ENCODE measurements around the gene PTPN3.
"Not testable (repeated sequence)": the region's sequence is repeated elsewhere in the genome, so short reads cannot be mapped to it uniquely, and the experiment has no call there.

The PTPN3 gene, protein sequence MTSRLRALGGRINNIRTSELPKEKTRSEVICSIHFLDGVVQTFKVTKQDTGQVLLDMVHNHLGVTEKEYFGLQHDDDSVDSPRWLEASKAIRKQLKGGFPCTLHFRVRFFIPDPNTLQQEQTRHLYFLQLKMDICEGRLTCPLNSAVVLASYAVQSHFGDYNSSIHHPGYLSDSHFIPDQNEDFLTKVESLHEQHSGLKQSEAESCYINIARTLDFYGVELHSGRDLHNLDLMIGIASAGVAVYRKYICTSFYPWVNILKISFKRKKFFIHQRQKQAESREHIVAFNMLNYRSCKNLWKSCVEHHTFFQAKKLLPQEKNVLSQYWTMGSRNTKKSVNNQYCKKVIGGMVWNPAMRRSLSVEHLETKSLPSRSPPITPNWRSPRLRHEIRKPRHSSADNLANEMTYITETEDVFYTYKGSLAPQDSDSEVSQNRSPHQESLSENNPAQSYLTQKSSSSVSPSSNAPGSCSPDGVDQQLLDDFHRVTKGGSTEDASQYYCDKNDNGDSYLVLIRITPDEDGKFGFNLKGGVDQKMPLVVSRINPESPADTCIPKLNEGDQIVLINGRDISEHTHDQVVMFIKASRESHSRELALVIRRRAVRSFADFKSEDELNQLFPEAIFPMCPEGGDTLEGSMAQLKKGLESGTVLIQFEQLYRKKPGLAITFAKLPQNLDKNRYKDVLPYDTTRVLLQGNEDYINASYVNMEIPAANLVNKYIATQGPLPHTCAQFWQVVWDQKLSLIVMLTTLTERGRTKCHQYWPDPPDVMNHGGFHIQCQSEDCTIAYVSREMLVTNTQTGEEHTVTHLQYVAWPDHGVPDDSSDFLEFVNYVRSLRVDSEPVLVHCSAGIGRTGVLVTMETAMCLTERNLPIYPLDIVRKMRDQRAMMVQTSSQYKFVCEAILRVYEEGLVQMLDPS

DNA sequence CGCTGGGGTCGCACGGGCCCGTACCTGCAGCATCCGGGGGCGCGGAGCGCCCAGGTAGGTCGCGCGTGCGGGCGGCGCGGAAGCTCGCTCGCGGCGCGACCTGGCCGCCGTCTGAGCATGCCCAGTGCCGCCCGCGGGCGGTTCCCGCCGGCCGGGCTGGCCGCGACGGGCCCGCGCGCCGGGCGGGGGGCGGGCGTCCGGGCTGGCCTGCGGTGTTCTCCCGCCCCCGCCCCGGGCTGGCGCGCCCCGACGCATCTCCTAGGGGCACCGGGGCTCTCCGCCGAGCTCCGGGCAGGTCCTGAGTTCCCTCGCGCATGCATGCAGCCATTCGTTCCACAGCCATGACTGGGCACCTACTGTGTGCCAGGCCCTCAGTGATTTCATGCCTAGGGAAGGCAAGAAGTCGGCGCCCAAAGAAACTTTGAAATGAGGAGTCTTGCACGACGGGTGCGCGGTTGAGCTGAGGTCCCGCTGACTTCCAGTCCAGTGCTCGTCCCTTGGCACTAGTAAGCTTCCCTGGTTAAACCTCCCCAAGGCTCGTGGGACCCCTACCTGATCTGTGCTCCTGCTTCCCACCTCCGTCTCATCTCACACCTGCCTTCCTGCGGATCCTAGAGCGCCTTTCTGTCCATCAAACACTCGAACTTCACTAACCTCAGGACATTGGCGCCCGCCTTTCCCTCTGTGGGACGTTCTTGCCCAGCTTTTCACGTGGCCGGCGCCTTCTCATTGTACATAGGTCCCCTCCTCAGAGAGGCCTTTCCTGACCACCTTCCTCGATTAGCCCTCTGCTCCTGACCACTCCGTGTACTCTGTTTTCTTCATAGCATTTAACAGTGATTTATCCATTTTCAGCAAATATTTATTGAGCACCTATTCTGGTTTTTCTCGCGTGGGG, at the start of gene PTPN3:
PTPN3 (minus strand) TSS at position 113 of the 898 bp plus-strand sequence. CDS start 34,873 bp downstream, outside the sequence.
- peak within 1 kb of the TSS; percentile 53 for H3K4me3 ChIP-seq (ENCODE audit: low read depth, low read length)
- no peak for DNase-seq (ENCODE audit: low read depth)

DNA sequence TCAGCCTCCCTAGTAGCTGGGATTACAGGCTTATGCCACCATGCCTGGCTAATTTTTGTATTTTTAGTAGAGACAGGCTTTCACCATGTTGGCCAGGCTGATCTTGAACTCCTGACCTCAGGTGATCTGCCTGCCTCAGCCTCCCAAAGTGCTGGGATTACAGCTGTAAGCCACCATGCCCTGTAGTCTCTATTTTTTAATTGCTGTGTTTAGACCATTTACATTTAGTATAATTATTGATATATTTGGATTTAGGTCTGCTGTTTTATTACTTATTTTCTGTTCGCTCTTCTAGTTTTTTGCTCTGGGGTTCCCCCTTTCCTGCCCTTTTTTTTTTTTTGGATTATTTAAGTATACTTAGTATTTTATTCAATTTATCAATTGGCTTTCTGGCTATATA, 46.8 kb upstream of the PTPN3 start:
- DNase-seq (ENCODE audit: low read depth); H3K4me3 ChIP-seq (ENCODE audit: low read depth, low read length): not testable (repeated sequence)

GRCh38 chr9:109542922-109543321, 44.8 kb upstream of the PTPN3 start:
- no peak for DNase-seq (ENCODE audit: low read depth)
- no peak overlapping the region for H3K4me3 ChIP-seq (ENCODE audit: low read depth, low read length)

DNA sequence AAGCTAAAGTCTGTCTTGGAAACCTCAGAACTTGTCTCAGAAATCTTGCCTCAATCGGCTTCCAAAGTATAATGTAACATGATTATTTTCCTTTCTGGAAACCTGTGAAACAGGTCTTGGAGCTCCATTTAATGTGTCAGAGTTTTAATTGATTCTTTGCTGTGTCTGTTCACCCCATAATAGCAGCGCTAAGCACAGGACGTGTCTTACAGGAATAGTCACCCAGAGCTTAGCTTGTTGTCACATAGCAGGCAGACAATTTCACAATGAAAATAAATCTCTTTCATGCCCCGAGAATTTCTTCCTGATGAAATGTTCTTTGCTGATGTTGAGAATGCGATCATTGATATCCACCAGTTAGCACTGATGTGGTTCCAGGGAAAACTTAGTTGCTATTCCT, 40.2 kb upstream of the PTPN3 start:
- no peak for DNase-seq (ENCODE audit: low read depth)
- H3K4me3 ChIP-seq (ENCODE audit: low read depth, low read length) = no peak overlapping the region

DNA sequence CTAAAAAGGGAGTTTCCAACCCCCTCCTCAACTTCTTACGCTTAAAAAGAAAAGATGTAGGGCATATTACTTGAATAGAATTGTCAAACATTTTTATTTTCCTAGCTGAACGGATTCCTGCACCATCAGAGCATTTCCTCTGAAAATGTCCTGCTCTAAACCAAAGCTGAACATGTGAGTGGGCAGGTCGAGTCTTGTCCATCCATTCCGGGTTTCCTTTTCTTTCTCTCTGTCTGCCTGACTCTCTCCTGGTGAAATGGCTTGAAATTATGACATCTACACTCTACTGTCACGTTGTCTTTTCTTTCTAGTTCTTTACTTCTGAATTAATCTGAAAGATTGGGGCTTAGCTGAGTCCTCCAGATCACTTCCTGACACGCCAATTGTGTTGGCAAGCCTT, 39.2 kb upstream of the PTPN3 start:
- no peak for DNase-seq (ENCODE audit: low read depth)
- H3K4me3 ChIP-seq (ENCODE audit: low read depth, low read length) = no peak overlapping the region

GRCh38 chr9:109536859-109537258, 38.8 kb upstream of the PTPN3 start:
- DNase-seq (ENCODE audit: low read depth) = no peak
- no peak overlapping the region for H3K4me3 ChIP-seq (ENCODE audit: low read depth, low read length)

DNA sequence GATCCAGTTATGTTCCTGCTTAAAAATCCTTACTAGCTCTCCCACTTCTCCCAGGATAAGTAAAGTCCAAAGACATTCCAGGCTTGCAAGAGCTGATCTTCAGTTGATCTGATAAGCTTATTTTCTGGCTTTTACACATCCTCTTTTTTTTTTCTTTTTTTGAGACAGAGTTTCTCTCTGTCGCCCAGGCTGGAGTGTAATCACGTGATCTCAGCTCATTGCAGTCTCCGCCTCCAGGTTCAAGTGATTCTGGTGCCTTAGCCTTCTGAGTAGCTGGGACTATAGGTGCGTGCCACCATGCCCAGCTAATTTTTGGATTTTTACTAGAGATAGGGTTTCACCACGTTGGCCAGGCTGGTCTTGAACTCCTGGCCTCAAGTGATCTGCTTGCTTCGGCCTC, 37.3 kb upstream of the PTPN3 start:
- no peak overlapping the region for H3K4me3 ChIP-seq (ENCODE audit: low read depth, low read length)
- DNase-seq (ENCODE audit: low read depth) = no peak

- no peak overlapping the region for H3K4me3 ChIP-seq (ENCODE audit: low read depth, low read length)
- DNase-seq (ENCODE audit: low read depth) = no peak
Observed at GRCh38 chr9:109534151-109534550, 36.0 kb upstream of the PTPN3 start.

GRCh38 chr9:109532652-109533051, 34.5 kb upstream of the PTPN3 start:
- not testable (repeated sequence) for H3K4me3 ChIP-seq (ENCODE audit: low read depth, low read length); DNase-seq (ENCODE audit: low read depth)

GRCh38 chr9:109522106-109522505, 24.0 kb upstream of the PTPN3 start:
- no peak for DNase-seq (ENCODE audit: low read depth)
- no peak overlapping the region for H3K4me3 ChIP-seq (ENCODE audit: low read depth, low read length)

GRCh38 chr9:109520475-109521132, 22.5 kb upstream of the PTPN3 start:
- peak; percentile 30 for DNase-seq (ENCODE audit: low read depth)
- H3K4me3 ChIP-seq (ENCODE audit: low read depth, low read length) = no peak overlapping the region

DNA sequence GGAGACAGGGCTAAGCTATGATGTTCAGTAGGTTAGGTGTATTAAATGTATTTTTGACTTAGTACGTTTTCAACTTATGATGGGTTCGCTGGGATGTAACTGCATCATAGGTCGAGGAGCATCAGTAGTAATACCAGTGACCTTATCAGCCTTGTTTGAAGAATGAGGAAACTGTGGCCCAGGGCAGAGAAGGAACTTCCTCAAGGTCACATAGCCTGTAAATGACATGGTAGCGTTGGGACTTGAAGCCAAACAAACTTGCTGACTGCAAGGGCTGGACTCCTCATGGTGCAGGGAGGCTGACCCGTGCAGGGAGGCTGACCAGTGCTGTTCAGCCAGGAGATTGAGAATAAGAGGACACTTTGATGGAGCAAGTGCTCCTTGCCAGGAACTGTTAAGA, 21.3 kb upstream of the PTPN3 start:
- no peak for DNase-seq (ENCODE audit: low read depth)
- no peak overlapping the region for H3K4me3 ChIP-seq (ENCODE audit: low read depth, low read length)

GRCh38 chr9:109518621-109519335, 20.7 kb upstream of the PTPN3 start:
- DNase-seq (ENCODE audit: low read depth) = no peak

GRCh38 chr9:109517901-109518377, 19.8 kb upstream of the PTPN3 start:
- DNase-seq (ENCODE audit: low read depth) = no peak
- no peak overlapping the region for H3K4me3 ChIP-seq (ENCODE audit: low read depth, low read length)

More at GRCh38 chr9:109518621-109519335, 20.7 kb upstream of the PTPN3 start:
- H3K4me3 ChIP-seq (ENCODE audit: low read depth, low read length) = no peak overlapping the region

DNA sequence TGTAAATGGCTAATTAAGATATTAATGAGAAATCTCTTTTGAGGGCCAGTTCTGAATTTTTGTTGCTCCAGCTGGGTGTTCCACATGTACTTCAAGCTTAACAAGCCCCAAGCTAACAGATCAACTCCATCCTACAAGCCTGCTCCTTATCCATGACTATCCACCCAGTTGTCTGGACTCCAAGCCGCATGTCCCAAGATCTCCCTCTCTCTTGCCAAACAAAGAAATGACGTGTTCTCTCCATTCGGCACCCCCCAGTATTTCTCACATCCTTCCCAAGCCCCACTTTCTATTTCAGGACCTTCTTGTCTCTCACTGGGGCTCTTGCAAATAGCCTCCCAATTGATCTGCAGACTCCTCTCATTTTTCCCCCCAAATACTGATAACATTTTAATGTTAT, 15.8 kb upstream of the PTPN3 start:
- no peak for DNase-seq (ENCODE audit: low read depth)
- no peak overlapping the region for H3K4me3 ChIP-seq (ENCODE audit: low read depth, low read length)

DNA sequence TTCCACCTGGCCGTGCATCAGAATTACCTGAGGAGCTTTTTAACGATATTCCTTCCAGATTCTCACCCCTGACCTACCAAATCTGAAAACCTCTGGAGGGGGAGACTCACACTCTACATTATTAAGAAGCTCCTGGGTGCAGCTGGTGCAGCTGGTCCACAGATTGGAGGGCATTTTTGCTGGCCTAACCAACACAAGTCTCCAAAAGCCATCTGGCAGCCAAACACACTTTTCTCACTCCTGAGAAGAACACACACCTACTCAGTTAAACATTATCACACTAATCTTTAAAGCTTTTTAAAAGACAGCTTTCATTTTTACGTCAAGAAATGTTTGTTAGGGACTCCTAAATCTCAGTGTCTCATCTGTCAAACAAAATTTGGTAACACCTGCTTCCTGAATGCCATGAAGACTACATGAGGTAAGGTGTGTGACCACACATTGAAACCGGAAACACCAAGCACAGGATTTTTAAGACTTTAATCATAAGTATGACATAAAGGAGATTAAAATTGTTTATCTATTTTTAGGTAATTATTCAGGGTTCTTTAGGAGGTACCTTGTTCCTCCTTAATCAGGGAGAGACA, 14.2 kb upstream of the PTPN3 start:
- DNase-seq (ENCODE audit: low read depth) = no peak
- H3K4me3 ChIP-seq (ENCODE audit: low read depth, low read length) = no peak overlapping the region

GRCh38 chr9:109510506-109510905, 12.4 kb upstream of the PTPN3 start:
- H3K4me3 ChIP-seq (ENCODE audit: low read depth, low read length) = no peak overlapping the region
- no peak for DNase-seq (ENCODE audit: low read depth)

DNA sequence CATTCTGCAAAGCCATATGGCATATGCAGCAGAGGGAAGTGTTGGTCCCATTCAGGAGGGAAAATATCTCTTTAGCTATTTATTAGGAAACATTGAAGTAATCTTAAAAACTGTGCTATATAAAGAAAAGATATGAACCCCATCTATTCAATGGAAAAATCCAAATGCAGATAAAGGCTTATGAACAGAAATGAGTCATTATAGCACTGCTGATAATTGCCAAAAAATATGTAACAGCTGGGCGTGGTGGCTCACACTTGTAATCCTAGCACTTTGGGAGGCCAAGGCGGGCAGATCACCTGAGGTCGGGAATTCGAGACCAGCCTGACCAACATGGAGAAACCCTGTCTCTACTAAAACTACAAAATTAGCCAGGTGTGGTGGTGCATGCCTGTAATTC, 11.9 kb upstream of the PTPN3 start:
- DNase-seq (ENCODE audit: low read depth); H3K4me3 ChIP-seq (ENCODE audit: low read depth, low read length): not testable (repeated sequence)

Data from skeletal muscle cell (primary cell).